HepG2 (cell line): Measurements from ENCODE around the gene GPX1. TPM values are rescaled to one million over a fixed set of nuclear protein-coding genes. Genes with fewer than 3 reads are reported as not detected.

Source experiments
- ARID2 ChIP-seq: sonication (generic); formaldehyde crosslinking; IDR thresholded peaks from 2 replicates; pipeline ENCODE4 v1.8.1; 2022; ENCODE audit warnings: mild to moderate bottlenecking, missing genetic modification reagents, borderline replicate concordance
- ATAD3A ChIP-seq: sonication (generic); formaldehyde crosslinking; IDR thresholded peaks from 2 replicates; pipeline ENCODE4 v1.4.0; 2020; ENCODE audit warnings: missing genetic modification reagents
- CAMTA2 ChIP-seq: sonication (generic); formaldehyde crosslinking; IDR thresholded peaks from 2 replicates; pipeline ENCODE4 v1.4.0; 2020; ENCODE audit warnings: mild to moderate bottlenecking, missing genetic modification reagents, borderline replicate concordance
- ETS1 ChIP-seq: sonication (generic); formaldehyde crosslinking; IDR thresholded peaks from 2 replicates; pipeline ENCODE4 v1.4.0; 2020; ENCODE audit warnings: missing genetic modification reagents
- HHEX ChIP-seq: IDR thresholded peaks from 2 replicates; pipeline ENCODE4 v1.6.1; 2016; ENCODE audit warnings: control low read depth
- PRDM10 ChIP-seq: sonication (generic); formaldehyde crosslinking; IDR thresholded peaks from 2 replicates; pipeline ENCODE4 v1.4.0; 2020; ENCODE audit warnings: low read depth, missing genetic modification reagents
- RFX3 ChIP-seq: IDR thresholded peaks from 2 replicates; pipeline ENCODE4 v1.6.1; 2016; ENCODE audit warnings: missing biosample characterization, missing genetic modification reagents
- SSRP1 ChIP-seq: IDR thresholded peaks from 2 replicates; pipeline ENCODE4 v1.6.1; 2016; ENCODE audit warnings: control low read depth
- YEATS2 ChIP-seq: sonication (generic); formaldehyde crosslinking; IDR thresholded peaks from 2 replicates; pipeline ENCODE4 v1.4.0; 2020; ENCODE audit warnings: missing genetic modification reagents, borderline replicate concordance
- ZBTB21 ChIP-seq: sonication (generic); formaldehyde crosslinking; IDR thresholded peaks from 2 replicates; pipeline ENCODE4 v1.4.0; 2020; ENCODE audit warnings: missing genetic modification reagents
- ZBTB33 ChIP-seq: sonication (generic); formaldehyde crosslinking; IDR thresholded peaks from 2 replicates; pipeline ENCODE4 v1.4.0; 2020; ENCODE audit warnings: missing genetic modification reagents
- ZHX1 ChIP-seq: sonication (generic); formaldehyde crosslinking; IDR thresholded peaks from 2 replicates; pipeline ENCODE4 v1.8.1; 2022; ENCODE audit warnings: low read depth, mild to moderate bottlenecking, missing genetic modification reagents
- ZNF629 ChIP-seq: sonication (generic); formaldehyde crosslinking; conservative IDR thresholded peaks from 2 replicates; pipeline ENCODE4 v1.5.0; 2020; ENCODE audit warnings: missing genetic modification reagents
- ZNF770 ChIP-seq: sonication (generic); formaldehyde crosslinking; IDR thresholded peaks from 2 replicates; pipeline ENCODE4 v1.5.0; 2020; ENCODE audit warnings: mild to moderate bottlenecking, missing genetic modification reagents
- ZNF841 ChIP-seq: sonication (generic); formaldehyde crosslinking; IDR thresholded peaks from 2 replicates; pipeline ENCODE4 v1.8.1; 2023; ENCODE audit warnings: missing genetic modification reagents, borderline replicate concordance
- polyA plus RNA-seq, 8 experiments: library from polyadenylated mRNA; depleted of rRNA in 3 of 8; stranded (reverse) in 7 of 8; unstranded in 1 of 8; fragments of >200 nt; fragmentation: Illumina TruSeq in 4 of 8; extraction: Trizol in 4 of 8; gene quantifications; 2 replicates each; pipeline versions ENCODE4 v1.2.1 to v1.2.3, GENCODE V29; 2011 to 2016; ENCODE audit warnings: low read depth in 4 of 8, missing spikeins in 1 of 8, mixed read lengths in 1 of 8; ENCODE audit not compliant: insufficient read depth in 1 of 8
- total RNA-seq, 5 experiments: library from RNA; depleted of rRNA; stranded (reverse); fragments of >200 nt; fragmentation: Illumina TruSeq; extraction: Trizol; gene quantifications; 2 replicates each; pipeline ENCODE4 v1.2.3, GENCODE V29; 2016; ENCODE audit warnings: low read depth in 1 of 5

Gene GPX1
- total and polyA plus RNA-seq, 2 of the 13 experiments (the other 11 are each of a cell fraction or from before 2014, with no cell fraction given), result 149 to 168 TPM

GRCh38 chr3:49339941-49340800 is 18.0 kb downstream of the GPX1 start, which contains the start of gene USP4 (continued):
- no peak for TF ChIP-seq ZBTB33 (CRISPR knock-in tag)
- peak; percentile 74 for TF ChIP-seq CAMTA2 (CRISPR knock-in tag)
- TF ChIP-seq ZHX1 (CRISPR knock-in tag), result peak; percentile 89
- peak; percentile 75; the same call in 1 of the 2 replicates for TF ChIP-seq PRDM10 (CRISPR knock-in tag)
- peak; percentile 24; the same call in 1 of the 2 replicates for TF ChIP-seq ATAD3A
- TF ChIP-seq ARID2 (CRISPR knock-in tag), result peak; percentile 97
- TF ChIP-seq SSRP1, result no peak
- TF ChIP-seq YEATS2 (CRISPR knock-in tag), result peak; percentile 92
- no peak for TF ChIP-seq RFX3
- 0 out of 2 replicates have a peak, but pooled peaks have one; percentile 27 for TF ChIP-seq ETS1 (CRISPR knock-in tag)
- TF ChIP-seq HHEX (CRISPR knock-in tag), result no peak
- TF ChIP-seq ZNF629, result peak; percentile 44; the same call in 1 of the 2 replicates
- TF ChIP-seq ZBTB21, result no peak
- TF ChIP-seq ZNF841 (CRISPR knock-in tag), result peak; percentile 93; the same call in 1 of the 2 replicates
- peak; percentile 86 for TF ChIP-seq ZNF770 (CRISPR knock-in tag)
